Measurements from ENCODE around the gene PPP2R5D. TPM values are rescaled to one million over a fixed set of nuclear protein-coding genes. Genes with fewer than 3 reads are reported as not detected.

PPP2R5D gene
- total and polyA plus RNA-seq, 9 of the 15 experiments (the other 6 are each of a cell fraction or from before 2014, with no cell fraction given), result 1.3 to 96.1 (median 38.4) TPM

- TF ChIP-seq ZNF407 (IDR thresholded peaks at IDR 0.05; ENCODE audit: low read depth) (no peak), FOXJ2 (tag; IDR thresholded peaks at IDR 0.05) (no peak), SIRT6 (IDR thresholded peaks at IDR 0.05; ENCODE audit: low read depth, low read length) (no peak), TBP (optimal IDR thresholded peaks at IDR 0.05; ENCODE audit: low read depth, low read length) (peak; percentile 89), ASH1L (IDR thresholded peaks at IDR 0.05; ENCODE audit: borderline replicate concordance, low read depth, partially characterized antibody) (peak; percentile 37), FOXK2 (conservative IDR thresholded peaks at IDR 0.05 in 1 of 2, IDR thresholded peaks at IDR 0.05 in 1 of 2; ENCODE audit: low read depth in 2 of 2) (no peak), RHOXF2B (CRISPR knock-in tag; conservative IDR thresholded peaks at IDR 0.05) (no peak), TEAD1 (CRISPR knock-in tag; IDR thresholded peaks at IDR 0.05) (no peak), ZNF23 (CRISPR knock-in tag; IDR thresholded peaks at IDR 0.05) (no peak), SAFB2 (IDR thresholded peaks at IDR 0.05; ENCODE audit: borderline replicate concordance, low read depth, low read length, severe bottlenecking) (no peak), ZNF12 (CRISPR knock-in tag; IDR thresholded peaks at IDR 0.05) (no peak), SRF (CRISPR knock-in tag; IDR thresholded peaks at IDR 0.05) (peak in 1 of 2 experiments; percentile 70; a peak in 1 of 4 replicates), CTBP1 (IDR thresholded peaks at IDR 0.05; ENCODE audit: borderline replicate concordance) (peak; percentile 58; the same call in 1 of the 2 replicates)
Measured at GRCh38 chr6:42984001-42984923, at the start of gene PPP2R5D (continued).

Measured in K562 (cell line).